Measurements from ENCODE around the gene FKBP5. TPM values are rescaled to one million over a fixed set of nuclear protein-coding genes. Genes with fewer than 3 reads are reported as not detected.

The FKBP5 gene
- total and polyA plus RNA-seq, 10 of the 15 experiments (the other 5 are each of a cell fraction or from before 2014, with no cell fraction given), result 29.0 to 123 (median 62.3) TPM

DNA sequence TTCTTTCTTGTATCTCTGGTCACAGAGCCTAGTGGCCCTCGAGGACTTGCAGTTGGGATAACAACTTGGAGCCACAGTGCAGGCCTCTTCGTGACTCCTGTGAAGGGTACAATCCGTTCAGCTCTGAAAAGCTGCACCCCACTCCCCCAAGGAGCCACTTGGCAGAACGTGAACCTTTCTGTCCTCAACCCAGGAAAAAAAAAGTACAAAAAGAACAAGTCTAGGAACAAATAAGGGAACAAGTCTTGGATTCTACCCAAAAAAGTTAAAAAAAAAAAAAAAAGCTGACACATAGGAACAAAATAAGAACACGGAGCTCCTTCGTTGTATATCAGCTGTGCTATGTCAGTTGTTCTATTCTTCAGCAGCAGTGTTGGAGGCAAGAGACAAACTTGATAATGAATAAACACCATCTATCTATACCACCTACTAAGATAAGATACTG is 98.1 kb downstream of the FKBP5 start:
- POLR2A ChIA-PET, result interaction anchor here (0.5 to 1.4 kb wide), 9 partner anchors 47 to 653 kb away, joined by 3 to 8 read pairs (median 4); no protein-coding TSS in a partner anchor
- 98% methylated on average over 6 of the region's 6 CpGs for WGBS (ENCODE audit: insufficient coverage, insufficient replicate concordance, low lambda C conversion rate, missing lambda C conversion rate)
- Histone ChIP-seq H3K9me3 (replicated peaks; ENCODE audit: control insufficient read depth, insufficient read depth, low read length) (no peaks in the 10 kb centered on the region), H3K36me3 (ENCODE audit: control insufficient read depth in 2 of 2, insufficient read depth in 2 of 2, low read length in 1 of 2) (peaks cover 6 to 21% of the 10 kb centered on the region in 2 experiments), H3K79me2 (ENCODE audit: control insufficient read depth, insufficient read depth, low read length) (no peaks in the 10 kb centered on the region), H2AFZ (ENCODE audit: control insufficient read depth, low read depth, low read length) (no peak overlapping the region), H3K9ac (ENCODE audit: control insufficient read depth, insufficient read depth, low read length) (no peak overlapping the region), H3K4me2 (ENCODE audit: control insufficient read depth, insufficient read depth) (no peak overlapping the region), H3K27me3 (replicated peaks in 1 of 2; ENCODE audit: control insufficient read depth in 2 of 2, insufficient read depth in 2 of 2, low read length in 1 of 2) (no peaks in the 10 kb centered on the region), H3K27ac (ENCODE audit: control insufficient read depth, insufficient read depth) (no peak overlapping the region), H3K4me3 (no peak overlapping the region), H3K4me1 (ENCODE audit: control insufficient read depth, insufficient read depth, low read length) (no peaks in the 10 kb centered on the region), H4K20me1 (ENCODE audit: control insufficient read depth, insufficient read depth) (no peaks in the 10 kb centered on the region)
- SMC1A ChIA-PET (ENCODE audit: uncharacterized antibody, unreplicated experiment), result interaction anchor here (0.6 to 3.7 kb wide), 14 partner anchors 13 to 365 kb away, joined by 3 to 35 read pairs (median 5); partner anchors contain the start of gene ARMC12
- CTCF ChIA-PET, result interaction anchor here (0.6 to 13.4 kb wide), 6 partner anchors 9 to 541 kb away, joined by 3 to 374 read pairs (median 3); partner anchors contain the start of gene ARMC12
- DNase-seq (ENCODE audit: low read depth, low spot score) (no peak), ATAC-seq (no peak), FAIRE-seq (no peak)
- TF ChIP-seq NRF1 (conservative IDR thresholded peaks at IDR 0.05; ENCODE audit: low read depth, low read length), result no peak
- TF ChIP-seq, protein P1, sequence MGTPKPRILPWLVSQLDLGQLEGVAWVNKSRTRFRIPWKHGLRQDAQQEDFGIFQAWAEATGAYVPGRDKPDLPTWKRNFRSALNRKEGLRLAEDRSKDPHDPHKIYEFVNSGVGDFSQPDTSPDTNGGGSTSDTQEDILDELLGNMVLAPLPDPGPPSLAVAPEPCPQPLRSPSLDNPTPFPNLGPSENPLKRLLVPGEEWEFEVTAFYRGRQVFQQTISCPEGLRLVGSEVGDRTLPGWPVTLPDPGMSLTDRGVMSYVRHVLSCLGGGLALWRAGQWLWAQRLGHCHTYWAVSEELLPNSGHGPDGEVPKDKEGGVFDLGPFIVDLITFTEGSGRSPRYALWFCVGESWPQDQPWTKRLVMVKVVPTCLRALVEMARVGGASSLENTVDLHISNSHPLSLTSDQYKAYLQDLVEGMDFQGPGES (IDR thresholded peaks at IDR 0.05), result no peak
- TF ChIP-seq, protein P2, sequence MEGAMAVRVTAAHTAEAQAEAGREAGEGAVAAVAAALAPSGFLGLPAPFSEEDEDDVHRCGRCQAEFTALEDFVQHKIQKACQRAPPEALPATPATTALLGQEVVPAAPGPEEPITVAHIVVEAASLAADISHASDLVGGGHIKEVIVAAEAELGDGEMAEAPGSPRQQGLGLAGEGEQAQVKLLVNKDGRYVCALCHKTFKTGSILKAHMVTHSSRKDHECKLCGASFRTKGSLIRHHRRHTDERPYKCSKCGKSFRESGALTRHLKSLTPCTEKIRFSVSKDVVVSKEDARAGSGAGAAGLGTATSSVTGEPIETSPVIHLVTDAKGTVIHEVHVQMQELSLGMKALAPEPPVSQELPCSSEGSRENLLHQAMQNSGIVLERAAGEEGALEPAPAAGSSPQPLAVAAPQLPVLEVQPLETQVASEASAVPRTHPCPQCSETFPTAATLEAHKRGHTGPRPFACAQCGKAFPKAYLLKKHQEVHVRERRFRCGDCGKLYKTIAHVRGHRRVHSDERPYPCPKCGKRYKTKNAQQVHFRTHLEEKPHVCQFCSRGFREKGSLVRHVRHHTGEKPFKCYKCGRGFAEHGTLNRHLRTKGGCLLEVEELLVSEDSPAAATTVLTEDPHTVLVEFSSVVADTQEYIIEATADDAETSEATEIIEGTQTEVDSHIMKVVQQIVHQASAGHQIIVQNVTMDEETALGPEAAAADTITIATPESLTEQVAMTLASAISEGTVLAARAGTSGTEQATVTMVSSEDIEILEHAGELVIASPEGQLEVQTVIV (IDR thresholded peaks at IDR 0.05; ENCODE audit: borderline replicate concordance, partially characterized antibody), result no peak
- TF ChIP-seq GATAD2B (conservative IDR thresholded peaks at IDR 0.05; ENCODE audit: low read depth), result no peak
- TF ChIP-seq, protein P3, sequence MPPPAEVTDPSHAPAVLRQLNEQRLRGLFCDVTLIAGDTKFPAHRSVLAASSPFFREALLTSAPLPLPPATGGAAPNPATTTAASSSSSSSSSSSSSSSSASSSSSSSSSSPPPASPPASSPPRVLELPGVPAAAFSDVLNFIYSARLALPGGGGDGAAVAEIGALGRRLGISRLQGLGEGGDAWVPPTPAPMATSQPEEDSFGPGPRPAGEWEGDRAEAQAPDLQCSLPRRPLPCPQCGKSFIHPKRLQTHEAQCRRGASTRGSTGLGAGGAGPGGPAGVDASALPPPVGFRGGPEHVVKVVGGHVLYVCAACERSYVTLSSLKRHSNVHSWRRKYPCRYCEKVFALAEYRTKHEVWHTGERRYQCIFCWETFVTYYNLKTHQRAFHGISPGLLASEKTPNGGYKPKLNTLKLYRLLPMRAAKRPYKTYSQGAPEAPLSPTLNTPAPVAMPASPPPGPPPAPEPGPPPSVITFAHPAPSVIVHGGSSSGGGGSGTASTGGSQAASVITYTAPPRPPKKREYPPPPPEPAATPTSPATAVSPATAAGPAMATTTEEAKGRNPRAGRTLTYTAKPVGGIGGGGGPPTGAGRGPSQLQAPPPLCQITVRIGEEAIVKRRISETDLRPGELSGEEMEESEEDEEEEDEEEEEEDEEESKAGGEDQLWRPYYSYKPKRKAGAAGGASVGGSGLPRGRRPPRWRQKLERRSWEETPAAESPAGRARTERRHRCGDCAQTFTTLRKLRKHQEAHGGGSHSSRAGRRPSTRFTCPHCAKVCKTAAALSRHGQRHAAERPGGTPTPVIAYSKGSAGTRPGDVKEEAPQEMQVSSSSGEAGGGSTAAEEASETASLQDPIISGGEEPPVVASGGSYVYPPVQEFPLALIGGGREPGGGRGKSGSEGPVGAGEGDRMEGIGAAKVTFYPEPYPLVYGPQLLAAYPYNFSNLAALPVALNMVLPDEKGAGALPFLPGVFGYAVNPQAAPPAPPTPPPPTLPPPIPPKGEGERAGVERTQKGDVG (CRISPR knock-in tag; IDR thresholded peaks at IDR 0.05), result no peak
- RAD21 ChIA-PET (ENCODE audit: unreplicated experiment), result interaction anchor here (0.6 to 2.9 kb wide), 4 partner anchors 35 to 146 kb away, joined by 3 to 24 read pairs (median 4); partner anchors contain the start of gene ARMC12
- in situ Hi-C loops (cut with MboI), result no loop called here
- intact Hi-C loops (cut with micrococcal nuclease; ENCODE audit: unreplicated experiment), result no loop called here
- no TSS peak for BruUV-seq (replicated peaks)

Data from GM12878 (cell line).